ENCODE data around the gene RDH5. TPM values are rescaled to one million over a fixed set of nuclear protein-coding genes. Genes with fewer than 3 reads are reported as not detected.

The RDH5 gene
- total RNA-seq, 1 donor: 3.0 TPM

DNA sequence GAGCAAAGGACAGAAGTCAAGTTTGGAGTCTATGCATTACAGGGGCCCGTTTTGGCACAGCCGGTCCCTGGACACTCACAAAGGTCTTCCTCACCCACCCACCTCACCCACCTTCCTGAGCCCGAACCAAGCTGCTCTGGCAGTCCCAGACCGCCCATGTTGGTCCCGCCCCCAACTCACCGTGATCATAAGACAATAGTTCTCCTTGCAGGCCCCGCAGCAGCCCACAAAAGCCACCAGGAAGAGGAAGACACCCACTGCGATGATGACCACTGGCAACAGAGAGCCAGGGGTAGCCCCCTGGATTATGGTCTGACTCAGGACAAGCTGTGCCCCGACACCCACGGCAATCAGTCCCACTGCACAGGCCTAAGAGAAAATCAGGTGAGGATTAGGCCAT lies 6.8 kb downstream of the RDH5 start:
- H3K4me1 ChIP-seq (ENCODE audit: insufficient read depth, low read length): peaks cover 42% of the 10 kb centered on the region
- no peak overlapping the region for H3K4me3 ChIP-seq (ENCODE audit: low read length)
- H3K27me3 ChIP-seq (ENCODE audit: insufficient read depth, low read length): no peaks in the 10 kb centered on the region
- no peaks in the 10 kb centered on the region for H3K9me3 ChIP-seq (ENCODE audit: low read depth, low read length)

DNA sequence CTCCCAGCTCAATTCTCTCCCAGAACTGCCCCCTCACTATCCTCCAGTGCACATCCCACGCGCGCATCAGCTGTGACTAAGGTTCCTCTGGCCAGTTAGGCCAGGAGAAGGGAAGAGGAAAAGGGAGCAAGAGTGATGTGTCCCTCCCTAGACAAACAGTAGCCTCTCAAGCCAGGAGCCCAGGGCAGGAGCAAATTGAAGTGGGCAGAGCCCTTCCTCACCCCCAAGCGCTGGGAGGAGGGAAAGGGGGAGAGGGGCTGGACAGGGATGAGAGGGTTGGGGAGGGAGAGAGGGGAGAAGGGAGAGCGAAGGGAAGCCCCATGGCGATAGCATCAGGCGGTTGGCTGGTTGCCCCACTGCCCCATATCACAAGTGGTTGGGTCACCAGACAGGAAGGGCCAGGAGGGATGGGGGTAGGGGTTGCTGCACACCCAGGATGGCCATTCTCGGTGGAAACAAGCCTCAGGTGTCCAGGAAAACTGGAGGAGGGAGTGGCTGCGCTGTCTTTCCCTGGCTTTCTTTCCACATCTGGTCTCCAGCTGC lies 7.5 kb downstream of the RDH5 start:
- peaks cover 42% of the 10 kb centered on the region for H3K4me1 ChIP-seq (ENCODE audit: insufficient read depth, low read length)
- no peaks in the 10 kb centered on the region for H3K27me3 ChIP-seq (ENCODE audit: insufficient read depth, low read length)
- H3K4me3 ChIP-seq (ENCODE audit: low read length): peak overlapping the region; percentile 68
- no peaks in the 10 kb centered on the region for H3K9me3 ChIP-seq (ENCODE audit: low read depth, low read length)

DNA sequence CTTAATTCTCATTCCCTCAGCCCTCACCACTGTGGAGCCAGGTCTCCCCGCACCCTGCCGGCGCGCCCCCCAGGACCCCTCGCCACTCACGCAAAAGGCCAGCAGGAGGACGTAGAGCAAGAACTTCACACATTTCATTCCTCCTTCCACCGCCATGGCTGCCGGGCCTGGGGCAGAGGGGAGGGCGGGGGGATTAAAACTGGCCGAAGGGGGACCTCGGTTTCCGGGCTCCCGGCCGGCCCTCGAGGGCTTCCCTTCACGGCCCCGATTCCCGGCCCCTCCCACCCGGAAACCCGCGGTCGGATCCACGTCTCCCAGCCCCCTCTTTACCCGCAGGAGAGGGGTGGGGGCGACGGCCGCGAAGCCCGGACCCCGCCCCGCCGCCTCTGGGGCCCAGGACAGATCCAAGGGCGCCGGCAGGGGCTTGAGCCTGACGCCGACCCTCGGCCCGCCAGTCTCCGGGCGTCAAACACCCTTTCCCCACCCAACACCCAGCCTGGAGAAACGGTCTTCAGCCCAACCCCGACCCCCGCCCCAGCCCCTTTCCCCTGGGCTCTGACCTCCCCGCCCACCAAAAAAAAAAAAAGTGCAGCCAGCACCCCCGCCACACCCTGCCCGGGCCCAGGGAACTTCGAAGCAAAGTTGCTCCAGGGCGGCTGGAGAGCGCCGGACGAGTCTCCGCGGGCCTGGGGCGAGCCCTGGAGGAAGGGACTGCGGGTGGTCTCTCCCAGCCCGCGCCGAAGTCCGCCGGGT lies 8.2 kb downstream of the RDH5 start:
- H3K27me3 ChIP-seq (ENCODE audit: insufficient read depth, low read length): no peaks in the 10 kb centered on the region

DNA sequence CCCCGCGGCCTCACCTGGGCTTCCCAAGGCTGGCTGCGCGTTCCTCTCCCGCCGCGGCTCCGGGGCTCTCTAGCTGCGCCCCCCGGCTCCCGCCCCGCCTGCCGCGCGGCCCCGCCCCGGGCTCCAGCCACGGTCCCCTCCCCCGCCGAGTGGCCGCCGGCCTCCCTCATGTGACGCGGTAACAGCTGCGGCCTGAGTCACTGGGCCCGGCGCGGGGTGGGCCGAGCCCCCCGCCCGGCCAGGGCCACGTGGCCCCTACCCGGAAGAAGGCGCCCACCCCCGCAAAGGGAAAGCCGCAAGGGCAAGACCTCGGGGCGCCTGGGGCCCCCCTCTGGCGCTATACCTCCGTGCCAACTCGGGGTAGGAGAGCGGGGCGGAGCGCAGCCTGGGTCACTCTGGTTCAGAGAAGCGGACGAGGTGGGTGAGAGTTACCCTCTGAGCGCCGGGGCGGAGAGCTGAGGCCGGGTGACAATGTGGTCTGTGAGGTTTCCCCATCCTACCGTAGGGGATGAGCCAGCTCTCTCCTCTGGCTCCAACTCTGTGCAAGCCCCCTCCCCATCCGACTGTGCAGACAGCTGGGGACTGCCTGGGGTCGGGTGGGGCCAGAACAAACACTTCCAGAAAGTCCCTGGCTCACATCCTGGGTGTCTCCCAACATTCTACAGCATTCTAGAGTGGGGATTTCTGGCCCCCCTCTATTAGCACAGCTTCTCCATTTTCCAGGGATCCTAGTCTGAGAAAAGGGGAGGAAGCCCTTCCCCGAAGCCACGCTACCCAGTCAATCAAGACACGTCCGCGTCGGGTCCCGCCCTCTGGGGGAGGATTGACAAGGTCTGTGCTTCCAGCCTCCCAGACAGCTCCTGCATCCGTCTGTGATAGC lies 9.0 kb downstream of the RDH5 start, which contains the start of gene CD63:
Gene CD63 (minus strand): TSS at position 71 of the 880 bp plus-strand sequence. CDS start 668 bp downstream, outside the sequence.
- H3K4me3 ChIP-seq (ENCODE audit: low read length): peak within 1 kb of the TSS; percentile 68
- H3K9me3 ChIP-seq (ENCODE audit: low read depth, low read length): no peaks in the 10 kb centered on the region
- peaks cover 42% of the 10 kb centered on the region for H3K4me1 ChIP-seq (ENCODE audit: insufficient read depth, low read length)
- H3K27me3 ChIP-seq (ENCODE audit: insufficient read depth, low read length): no peaks in the 10 kb centered on the region

More for the DNA sequence above, 8.2 kb downstream of the RDH5 start:
- Histone ChIP-seq H3K9me3 (ENCODE audit: low read depth, low read length) (no peaks in the 10 kb centered on the region), H3K4me3 (ENCODE audit: low read length) (peak overlapping the region; percentile 68), H3K4me1 (ENCODE audit: insufficient read depth, low read length) (peaks cover 42% of the 10 kb centered on the region)

DNA sequence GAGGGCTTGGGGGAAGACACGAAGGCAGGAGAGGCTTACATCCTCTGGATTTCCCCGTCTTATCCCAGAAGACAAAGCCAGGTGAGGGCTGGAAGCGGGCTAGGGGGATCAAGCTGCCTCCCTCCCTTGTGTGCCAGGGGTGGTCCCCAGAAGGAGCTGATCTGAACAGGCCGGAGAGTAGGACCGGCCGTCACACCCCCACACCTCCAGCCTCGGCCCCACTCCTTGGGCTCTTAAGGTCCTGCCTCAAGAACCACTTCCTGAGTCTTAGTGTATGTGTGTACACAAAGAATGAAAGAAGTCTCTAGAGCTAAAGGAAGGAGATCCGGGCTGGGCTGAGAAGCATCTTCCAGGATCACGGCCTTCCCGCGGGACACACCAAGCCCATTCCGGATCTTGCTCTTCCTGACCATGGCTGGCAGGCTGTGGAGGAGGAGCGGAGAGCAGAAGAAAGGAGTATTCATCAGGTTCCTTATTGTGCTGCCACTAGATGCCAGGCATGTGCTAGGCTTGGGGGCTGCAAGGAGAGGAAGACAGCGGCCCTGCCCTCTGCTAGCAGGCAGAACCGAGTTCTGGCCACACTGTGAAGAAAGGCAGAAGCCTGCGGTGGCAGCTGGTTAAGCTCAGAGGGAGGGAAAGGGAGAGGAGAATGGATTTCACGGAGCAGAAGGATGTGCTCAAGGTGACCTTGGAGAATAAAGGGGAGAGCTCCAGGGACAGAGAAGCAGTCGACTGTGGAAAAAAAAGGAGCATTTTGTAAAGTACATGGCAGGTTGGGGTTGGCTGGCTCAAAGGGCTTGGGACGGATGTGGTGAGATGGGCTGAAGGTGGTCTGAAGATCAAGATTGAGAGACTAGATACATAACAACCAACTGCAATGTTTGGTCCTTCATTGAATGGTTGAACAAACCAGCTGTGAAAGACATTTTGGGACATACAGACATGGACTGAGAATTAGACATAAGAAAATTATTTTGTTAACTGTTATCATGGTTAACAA lies 9.9 kb downstream of the RDH5 start:
- peak overlapping the region; percentile 68 for H3K4me3 ChIP-seq (ENCODE audit: low read length)
- H3K27me3 ChIP-seq (ENCODE audit: insufficient read depth, low read length): no peaks in the 10 kb centered on the region
- peaks cover 37% of the 10 kb centered on the region for H3K4me1 ChIP-seq (ENCODE audit: insufficient read depth, low read length)
- no peaks in the 10 kb centered on the region for H3K9me3 ChIP-seq (ENCODE audit: low read depth, low read length)

DNA sequence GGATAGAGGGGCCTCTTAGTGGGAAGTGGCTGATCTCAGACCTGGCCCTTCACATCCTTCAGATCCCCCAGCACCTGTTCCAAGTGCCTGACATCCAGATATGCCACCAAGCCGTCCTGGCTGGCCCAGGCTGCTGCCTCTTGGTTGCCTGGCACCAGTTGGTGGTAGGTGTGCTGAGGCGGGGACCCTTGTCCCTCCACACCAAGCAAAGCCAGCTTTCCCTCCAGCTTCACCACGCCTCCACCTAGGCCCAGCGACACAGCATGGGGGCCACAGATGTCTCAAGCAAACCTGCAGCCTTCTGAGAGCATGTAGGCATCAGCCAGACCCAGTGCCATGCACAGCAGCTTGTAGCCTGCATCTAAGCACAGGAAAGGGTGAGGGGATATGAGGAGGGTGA lies 12.1 kb downstream of the RDH5 start:
- no peaks in the 10 kb centered on the region for H3K27me3 ChIP-seq (ENCODE audit: insufficient read depth, low read length)
- H3K4me3 ChIP-seq (ENCODE audit: low read length): no peak overlapping the region
- H3K9me3 ChIP-seq (ENCODE audit: low read depth, low read length): no peaks in the 10 kb centered on the region
- H3K4me1 ChIP-seq (ENCODE audit: insufficient read depth, low read length): peaks cover 29% of the 10 kb centered on the region

DNA sequence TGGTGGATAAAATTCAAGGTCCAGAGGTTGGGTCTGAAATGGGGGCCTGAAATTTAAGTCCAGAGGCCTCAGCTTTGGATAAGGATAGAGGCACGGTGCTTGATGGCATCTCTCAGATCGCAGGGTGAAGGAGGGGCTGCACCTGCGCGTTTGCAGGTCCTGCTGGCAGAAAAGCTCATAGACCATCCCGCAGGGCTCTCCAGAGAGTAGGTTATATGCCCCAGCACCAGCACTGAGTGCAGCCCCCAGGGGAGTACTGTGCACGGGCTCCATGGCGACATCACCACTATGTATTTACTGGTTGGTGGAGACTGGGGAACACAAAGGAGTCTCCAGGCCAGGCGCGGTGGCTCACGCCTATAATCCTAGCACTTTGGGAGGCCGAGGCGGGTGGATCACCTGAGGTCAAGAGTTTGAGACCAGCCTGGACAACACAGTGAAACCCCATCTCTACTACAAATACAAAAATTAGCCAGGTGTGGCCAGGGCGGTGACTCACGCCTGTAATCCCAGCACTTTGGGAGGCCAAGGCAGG lies 12.9 kb downstream of the RDH5 start:
- H3K4me3 ChIP-seq (ENCODE audit: low read length): no peak overlapping the region
- H3K4me1 ChIP-seq (ENCODE audit: insufficient read depth, low read length): peaks cover 29% of the 10 kb centered on the region
- H3K27me3 ChIP-seq (ENCODE audit: insufficient read depth, low read length): no peaks in the 10 kb centered on the region

DNA sequence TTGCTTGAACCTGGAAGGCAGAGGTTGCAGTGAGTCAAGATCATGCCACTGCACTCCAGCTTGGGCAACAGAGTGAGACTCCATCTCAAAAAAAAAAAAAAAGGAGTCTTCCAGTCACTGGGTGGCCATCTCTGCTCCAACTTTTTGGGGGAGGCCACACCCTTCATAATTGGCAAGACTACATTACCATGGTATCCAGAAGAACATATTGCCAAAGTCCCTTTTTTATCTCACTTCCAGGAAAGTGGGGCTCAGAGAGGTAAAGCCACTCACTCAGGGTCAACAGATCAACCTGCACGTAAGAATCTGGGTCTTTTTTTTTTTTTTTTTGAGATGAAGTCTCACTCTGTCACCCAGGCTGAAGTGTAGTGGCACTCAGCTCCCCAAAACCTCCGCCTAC lies 13.7 kb downstream of the RDH5 start:
- Histone ChIP-seq H3K4me1 (ENCODE audit: insufficient read depth, low read length) (peaks cover 32% of the 10 kb centered on the region), H3K9me3 (ENCODE audit: low read depth, low read length) (no peaks in the 10 kb centered on the region), H3K27me3 (ENCODE audit: insufficient read depth, low read length) (no peaks in the 10 kb centered on the region), H3K4me3 (ENCODE audit: low read length) (no peak overlapping the region)

More for the DNA sequence above, 12.9 kb downstream of the RDH5 start:
- H3K9me3 ChIP-seq (ENCODE audit: low read depth, low read length): no peaks in the 10 kb centered on the region

DNA sequence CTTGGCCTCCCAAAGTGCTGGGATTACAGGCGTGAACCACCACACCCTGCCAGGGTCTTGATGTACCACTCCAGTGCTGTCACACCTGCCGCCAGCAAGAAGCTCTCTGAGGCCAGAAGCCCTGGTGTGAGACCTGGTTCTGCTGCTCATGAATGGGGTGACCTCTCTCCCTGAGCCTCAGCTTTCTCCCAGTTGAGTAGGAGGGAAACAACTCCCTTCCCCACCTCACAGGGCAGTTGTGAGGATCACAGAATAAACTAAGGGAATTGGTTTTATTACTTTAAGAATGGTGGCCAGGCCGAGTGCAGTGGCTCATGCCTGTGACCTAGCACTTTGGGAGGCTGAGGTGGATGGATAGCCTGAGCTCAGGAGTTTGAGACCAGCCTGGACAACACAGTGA lies 14.4 kb downstream of the RDH5 start:
- H3K27me3 ChIP-seq (ENCODE audit: insufficient read depth, low read length): no peaks in the 10 kb centered on the region
- H3K4me3 ChIP-seq (ENCODE audit: low read length): no peak overlapping the region
- H3K4me1 ChIP-seq (ENCODE audit: insufficient read depth, low read length): peaks cover 31% of the 10 kb centered on the region
- no peaks in the 10 kb centered on the region for H3K9me3 ChIP-seq (ENCODE audit: low read depth, low read length)

DNA sequence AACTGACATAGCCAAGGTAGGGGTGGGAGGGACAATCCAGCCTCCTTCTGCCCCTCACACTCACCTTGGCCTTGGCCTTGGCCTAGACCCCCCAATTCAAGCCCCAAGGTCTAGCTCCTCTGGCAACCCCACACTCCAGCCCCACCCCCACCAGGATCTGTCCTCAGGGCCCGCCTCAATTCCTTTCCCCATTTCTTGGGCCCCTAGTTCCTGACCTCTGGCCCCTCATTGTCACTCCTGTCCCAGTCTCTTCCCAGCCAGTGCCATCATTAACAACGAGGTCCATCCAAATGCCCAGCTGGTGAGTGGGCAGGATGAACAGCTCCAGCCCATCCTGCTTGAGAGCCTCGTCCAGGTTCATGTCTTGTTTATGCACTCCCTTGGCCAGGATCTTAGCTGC lies 15.9 kb downstream of the RDH5 start:
- H3K9me3 ChIP-seq (ENCODE audit: low read depth, low read length): no peaks in the 10 kb centered on the region
- H3K4me1 ChIP-seq (ENCODE audit: insufficient read depth, low read length): peaks cover 17% of the 10 kb centered on the region
- no peak overlapping the region for H3K4me3 ChIP-seq (ENCODE audit: low read length)
- H3K27me3 ChIP-seq (ENCODE audit: insufficient read depth, low read length): no peaks in the 10 kb centered on the region

DNA sequence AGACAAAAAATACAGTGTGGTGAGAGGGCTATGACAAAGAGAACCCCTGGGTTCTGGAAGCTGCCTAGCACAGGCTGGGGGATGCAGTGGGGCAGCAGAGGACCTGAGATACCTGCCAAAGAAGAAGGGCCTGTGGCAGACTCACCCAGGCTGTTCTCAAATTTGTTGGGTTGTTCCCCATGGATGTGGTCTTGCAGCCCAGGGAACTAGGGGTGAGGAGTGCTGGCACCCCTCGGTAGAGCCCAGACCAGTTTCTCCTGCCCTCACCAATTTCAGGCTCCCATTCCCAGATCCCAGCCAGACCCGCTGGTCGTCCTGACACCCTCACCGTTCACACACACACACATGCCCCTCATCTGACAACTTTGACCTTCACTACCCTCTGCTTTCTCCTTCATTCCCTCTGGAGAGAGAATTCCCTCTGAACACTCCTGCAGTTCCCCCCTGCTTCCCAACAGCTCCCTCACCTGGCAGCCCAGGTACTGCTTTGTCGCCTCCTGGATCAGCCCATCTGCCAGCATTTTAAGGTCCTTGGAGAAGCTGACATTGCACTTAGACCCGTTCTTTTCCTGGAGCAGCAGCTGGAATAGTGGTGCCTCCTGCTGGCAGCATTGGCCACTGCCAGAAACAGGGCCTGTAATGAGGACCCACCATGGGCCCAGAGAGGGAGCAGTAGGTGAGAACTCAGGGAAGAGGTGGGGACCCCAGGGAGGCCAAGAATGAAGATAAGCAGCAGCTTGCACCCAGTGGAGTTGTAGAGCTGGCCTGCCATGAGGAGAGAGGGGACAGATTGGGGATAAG lies 16.8 kb downstream of the RDH5 start:
- Histone ChIP-seq H3K9me3 (ENCODE audit: low read depth, low read length) (no peaks in the 10 kb centered on the region), H3K4me3 (ENCODE audit: low read length) (no peak overlapping the region), H3K27me3 (ENCODE audit: insufficient read depth, low read length) (peaks cover 2% of the 10 kb centered on the region)

DNA sequence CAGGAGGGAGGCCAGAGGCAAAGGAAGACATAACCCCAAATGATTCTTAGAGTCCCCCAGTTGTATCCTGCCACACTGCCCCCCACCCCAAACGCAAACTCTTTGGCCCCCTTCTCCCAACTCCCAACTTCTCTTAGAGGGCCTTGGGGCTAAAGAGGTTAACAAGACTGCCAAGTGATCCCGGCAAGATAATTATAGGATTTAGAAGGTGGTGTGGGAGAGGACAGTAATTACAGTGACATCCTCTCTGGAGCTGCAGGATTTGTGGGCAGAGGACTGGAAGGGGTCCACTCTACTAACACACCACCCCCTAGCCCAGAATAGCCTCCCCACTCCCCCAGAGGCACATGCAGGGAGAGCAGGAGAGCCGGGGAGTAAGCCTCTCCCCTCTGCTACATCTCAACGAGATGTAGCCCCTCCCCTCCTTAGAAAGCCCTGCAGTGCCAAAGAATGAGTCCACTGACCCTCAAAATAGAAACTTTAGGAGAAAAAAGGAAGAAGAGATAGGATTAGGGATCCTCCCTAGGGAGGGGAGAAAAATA lies 17.5 kb downstream of the RDH5 start:
- Histone ChIP-seq H3K27me3 (ENCODE audit: insufficient read depth, low read length) (peaks cover 2% of the 10 kb centered on the region), H3K4me1 (ENCODE audit: insufficient read depth, low read length) (peaks cover 19% of the 10 kb centered on the region), H3K9me3 (ENCODE audit: low read depth, low read length) (no peaks in the 10 kb centered on the region), H3K4me3 (ENCODE audit: low read length) (no peak overlapping the region)

More for the DNA sequence above, 16.8 kb downstream of the RDH5 start:
- peaks cover 16% of the 10 kb centered on the region for H3K4me1 ChIP-seq (ENCODE audit: insufficient read depth, low read length)
